ENCODE data around the gene AP1S2.

AP1S2 gene

DNA sequence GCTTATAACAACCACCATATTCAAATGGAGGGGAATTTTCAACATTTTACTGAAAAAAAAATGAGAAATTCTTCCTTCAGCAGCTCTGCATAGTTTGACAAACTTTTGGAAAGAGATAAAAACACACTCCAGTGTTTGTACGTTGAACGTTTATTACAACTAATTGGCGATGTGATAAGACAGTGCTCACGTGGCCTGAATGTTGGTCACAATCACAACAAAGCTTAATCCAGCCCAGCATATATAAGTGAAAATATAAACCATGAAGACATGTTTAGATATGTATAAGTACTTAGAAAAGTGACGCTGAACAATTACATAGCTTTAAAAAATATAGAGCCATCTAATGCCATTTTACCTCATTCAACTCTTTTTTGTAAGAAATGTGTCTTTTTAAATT lies 28.7 kb downstream of the AP1S2 start:
- H3K9me3 ChIP-seq (ENCODE audit: control insufficient read depth in 1 of 2, low read length in 2 of 2): no peaks in the 10 kb centered on the region
- H3K4me1 ChIP-seq (ENCODE audit: control insufficient read depth in 1 of 2, insufficient read depth in 2 of 2, low read length in 2 of 2): no peaks in the 10 kb centered on the region
- H3K27me3 ChIP-seq (ENCODE audit: low read depth, low read length): no peaks in the 10 kb centered on the region
- H3K36me3 ChIP-seq (ENCODE audit: control insufficient read depth in 1 of 2, insufficient read depth in 2 of 2, low read length in 2 of 2): peaks cover under 1 to 5% of the 10 kb centered on the region in 2 donors
- H3K27ac ChIP-seq (ENCODE audit: low read length): no peak overlapping the region
- no peak overlapping the region for H3K4me3 ChIP-seq (ENCODE audit: low read depth in 1 of 2, low read length in 2 of 2)

DNA sequence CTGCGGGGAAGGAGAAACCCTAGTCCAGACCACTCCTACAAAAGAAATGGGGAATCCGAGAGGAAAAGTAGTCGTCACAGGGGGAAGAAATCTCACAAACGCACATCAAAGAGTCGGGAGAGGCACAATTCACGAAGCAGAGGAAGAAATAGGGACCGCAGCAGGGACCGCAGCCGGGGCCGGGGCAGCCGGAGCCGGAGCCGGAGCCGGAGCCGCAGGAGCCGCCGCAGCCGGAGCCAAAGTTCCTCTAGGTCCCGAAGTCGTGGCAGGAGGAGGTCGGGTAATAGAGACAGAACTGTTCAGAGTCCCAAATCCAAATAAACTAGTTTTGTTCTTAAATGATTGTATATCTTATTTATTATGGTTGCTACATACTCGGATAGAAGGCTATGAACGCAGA lies 31.7 kb downstream of the AP1S2 start:
- Histone ChIP-seq H3K27ac (ENCODE audit: low read length) (no peak overlapping the region), H3K36me3 (ENCODE audit: control insufficient read depth in 1 of 2, insufficient read depth in 2 of 2, low read length in 2 of 2) (peaks cover 11 to 14% of the 10 kb centered on the region in 2 donors), H3K4me3 (ENCODE audit: low read depth in 1 of 2, low read length in 2 of 2) (no peak overlapping the region)

DNA sequence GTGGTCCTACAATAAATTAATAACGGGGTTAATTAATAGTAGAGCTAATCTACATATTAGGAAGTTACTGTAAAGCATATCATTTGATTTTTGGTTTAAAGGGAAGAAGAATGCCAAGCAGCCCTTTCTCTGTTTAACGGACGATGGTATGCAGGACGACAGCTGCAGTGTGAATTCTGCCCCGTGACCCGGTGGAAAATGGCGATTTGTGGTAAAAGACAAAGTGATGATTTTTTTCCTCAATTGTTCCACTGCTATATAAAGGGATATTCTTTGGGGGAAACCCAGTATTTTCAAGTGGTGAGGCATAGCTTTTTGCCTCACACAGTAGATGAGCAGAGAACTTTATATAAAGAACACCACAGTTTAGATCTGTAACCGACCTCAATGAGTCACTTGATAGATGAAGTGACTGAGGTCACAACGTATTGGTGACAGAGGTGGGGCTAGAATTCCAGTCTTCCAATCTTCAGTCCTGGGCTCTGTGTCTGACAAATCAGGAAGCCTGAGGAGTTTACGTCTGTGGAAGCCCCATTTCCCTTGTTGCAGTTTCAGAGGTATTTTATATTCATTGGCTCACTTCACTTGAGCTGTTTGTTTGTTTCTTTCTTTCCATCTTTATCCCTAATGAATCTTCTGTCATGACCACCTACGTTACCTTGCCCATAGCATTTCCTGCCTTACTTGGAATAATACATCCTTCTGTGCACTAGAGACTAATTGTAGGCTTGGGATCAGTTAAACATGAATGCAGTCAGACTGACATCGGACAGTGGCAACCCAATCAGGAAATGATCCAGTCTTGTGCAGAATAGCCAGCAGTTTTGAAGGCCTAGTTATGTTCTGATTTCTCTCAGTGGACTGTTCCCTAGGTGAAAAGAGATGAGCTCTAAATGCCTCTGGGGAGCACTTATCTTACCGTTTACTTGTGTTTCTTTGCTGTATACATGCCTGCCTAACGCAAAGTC lies 34.2 kb downstream of the AP1S2 start:
- Histone ChIP-seq H3K4me3 (ENCODE audit: low read depth in 1 of 2, low read length in 2 of 2) (no peak overlapping the region), H3K4me1 (ENCODE audit: control insufficient read depth in 1 of 2, insufficient read depth in 2 of 2, low read length in 2 of 2) (no peaks in the 10 kb centered on the region), H3K27ac (ENCODE audit: low read length) (no peak overlapping the region), H3K27me3 (ENCODE audit: low read depth, low read length) (no peaks in the 10 kb centered on the region), H3K9me3 (ENCODE audit: control insufficient read depth in 1 of 2, low read length in 2 of 2) (no peaks in the 10 kb centered on the region), H3K36me3 (ENCODE audit: control insufficient read depth in 1 of 2, insufficient read depth in 2 of 2, low read length in 2 of 2) (peaks cover 20 to 21% of the 10 kb centered on the region in 2 donors)

More for the DNA sequence above, 31.7 kb downstream of the AP1S2 start:
- Histone ChIP-seq H3K27me3 (ENCODE audit: low read depth, low read length) (no peaks in the 10 kb centered on the region), H3K4me1 (ENCODE audit: control insufficient read depth in 1 of 2, insufficient read depth in 2 of 2, low read length in 2 of 2) (no peaks in the 10 kb centered on the region), H3K9me3 (ENCODE audit: control insufficient read depth in 1 of 2, low read length in 2 of 2) (no peaks in the 10 kb centered on the region)

DNA sequence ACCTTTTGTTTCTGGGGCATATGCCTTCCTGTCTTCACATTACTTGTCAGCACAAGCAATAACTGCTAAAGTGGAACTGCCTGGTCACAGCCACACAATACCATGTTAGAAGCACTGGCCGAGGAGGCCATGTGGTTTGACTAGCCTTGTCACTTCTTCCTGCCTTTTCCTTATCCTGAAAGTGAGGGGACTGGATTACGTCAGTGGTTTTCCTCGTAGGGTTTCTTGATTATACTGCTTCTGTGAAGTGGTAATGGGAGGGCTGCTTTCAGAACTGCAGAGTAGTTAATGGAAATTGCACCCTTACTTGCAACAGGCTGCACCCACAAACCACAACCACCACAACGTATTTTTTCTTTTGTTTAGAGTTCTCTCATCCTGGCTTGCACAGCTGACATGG lies 37.7 kb downstream of the AP1S2 start:
- H3K9me3 ChIP-seq (ENCODE audit: control insufficient read depth in 1 of 2, low read length in 2 of 2): no peaks in the 10 kb centered on the region
- no peaks in the 10 kb centered on the region for H3K4me1 ChIP-seq (ENCODE audit: control insufficient read depth in 1 of 2, insufficient read depth in 2 of 2, low read length in 2 of 2)
- peaks cover 21 to 33% of the 10 kb centered on the region in 2 donors for H3K36me3 ChIP-seq (ENCODE audit: control insufficient read depth in 1 of 2, insufficient read depth in 2 of 2, low read length in 2 of 2)
- no peak overlapping the region for H3K27ac ChIP-seq (ENCODE audit: low read length)
- H3K4me3 ChIP-seq (ENCODE audit: low read depth in 1 of 2, low read length in 2 of 2): no peak overlapping the region
- H3K27me3 ChIP-seq (ENCODE audit: low read depth, low read length): no peaks in the 10 kb centered on the region

DNA sequence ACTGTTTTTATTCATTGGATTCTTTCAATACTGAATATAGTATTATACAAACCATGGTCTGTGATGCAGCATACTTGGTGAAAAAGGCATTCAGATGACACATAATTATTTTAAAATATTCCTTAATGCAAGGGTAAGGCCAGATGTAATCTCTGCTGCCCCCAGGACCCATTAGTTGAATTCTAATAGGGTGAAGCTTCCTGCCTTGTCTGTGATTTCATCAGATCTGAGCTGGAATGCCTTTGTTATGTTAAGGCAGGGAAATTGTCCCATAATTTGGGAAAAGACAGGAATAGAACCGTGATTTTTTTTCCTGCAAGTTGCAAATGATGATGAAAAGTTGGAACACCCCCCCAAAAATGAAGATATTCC lies 38.2 kb downstream of the AP1S2 start:
- no peak overlapping the region for H3K4me3 ChIP-seq (ENCODE audit: low read depth in 1 of 2, low read length in 2 of 2)
- H3K36me3 ChIP-seq (ENCODE audit: control insufficient read depth in 1 of 2, insufficient read depth in 2 of 2, low read length in 2 of 2): peaks cover 21 to 33% of the 10 kb centered on the region in 2 donors
- no peak overlapping the region for H3K27ac ChIP-seq (ENCODE audit: low read length)
- no peaks in the 10 kb centered on the region for H3K9me3 ChIP-seq (ENCODE audit: control insufficient read depth in 1 of 2, low read length in 2 of 2)
- no peaks in the 10 kb centered on the region for H3K4me1 ChIP-seq (ENCODE audit: control insufficient read depth in 1 of 2, insufficient read depth in 2 of 2, low read length in 2 of 2)
- H3K27me3 ChIP-seq (ENCODE audit: low read depth, low read length): no peaks in the 10 kb centered on the region

DNA sequence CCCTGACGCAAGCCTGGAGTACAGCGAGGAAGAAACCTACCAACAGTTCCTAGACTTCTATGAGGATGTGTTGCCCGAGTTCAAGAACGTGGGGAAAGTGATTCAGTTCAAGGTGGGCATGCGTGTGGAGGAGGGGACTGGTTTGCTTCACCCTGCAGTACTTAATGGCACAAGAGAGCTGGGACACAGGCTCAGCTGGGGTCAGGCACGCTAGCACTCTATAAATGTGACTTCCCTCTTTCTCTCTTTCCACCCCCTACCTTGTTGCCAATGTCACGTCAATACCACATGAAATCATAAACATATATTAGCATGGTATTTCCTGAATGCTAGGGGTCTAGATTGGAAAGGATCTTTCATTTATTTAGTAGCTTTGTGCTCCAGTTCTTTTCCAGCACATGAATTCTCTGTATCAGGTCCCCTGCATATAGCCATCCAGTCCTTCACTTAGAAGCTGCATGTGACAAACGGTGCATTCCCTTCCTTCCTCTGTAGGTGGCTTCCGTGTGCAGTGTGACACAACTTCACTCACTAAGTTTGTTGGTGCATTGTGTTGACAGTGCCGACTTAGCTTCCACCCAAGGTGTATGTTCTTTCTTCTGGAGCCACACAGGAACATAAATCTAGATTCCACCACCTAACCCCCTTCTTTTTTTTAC lies 38.7 kb downstream of the AP1S2 start:
- H3K27ac ChIP-seq (ENCODE audit: low read length): no peak overlapping the region
- no peaks in the 10 kb centered on the region for H3K9me3 ChIP-seq (ENCODE audit: control insufficient read depth in 1 of 2, low read length in 2 of 2)
- H3K36me3 ChIP-seq (ENCODE audit: control insufficient read depth in 1 of 2, insufficient read depth in 2 of 2, low read length in 2 of 2): peaks cover 21 to 32% of the 10 kb centered on the region in 2 donors
- no peaks in the 10 kb centered on the region for H3K4me1 ChIP-seq (ENCODE audit: control insufficient read depth in 1 of 2, insufficient read depth in 2 of 2, low read length in 2 of 2)
- H3K4me3 ChIP-seq (ENCODE audit: low read depth in 1 of 2, low read length in 2 of 2): no peak overlapping the region
- H3K27me3 ChIP-seq (ENCODE audit: low read depth, low read length): no peaks in the 10 kb centered on the region

DNA sequence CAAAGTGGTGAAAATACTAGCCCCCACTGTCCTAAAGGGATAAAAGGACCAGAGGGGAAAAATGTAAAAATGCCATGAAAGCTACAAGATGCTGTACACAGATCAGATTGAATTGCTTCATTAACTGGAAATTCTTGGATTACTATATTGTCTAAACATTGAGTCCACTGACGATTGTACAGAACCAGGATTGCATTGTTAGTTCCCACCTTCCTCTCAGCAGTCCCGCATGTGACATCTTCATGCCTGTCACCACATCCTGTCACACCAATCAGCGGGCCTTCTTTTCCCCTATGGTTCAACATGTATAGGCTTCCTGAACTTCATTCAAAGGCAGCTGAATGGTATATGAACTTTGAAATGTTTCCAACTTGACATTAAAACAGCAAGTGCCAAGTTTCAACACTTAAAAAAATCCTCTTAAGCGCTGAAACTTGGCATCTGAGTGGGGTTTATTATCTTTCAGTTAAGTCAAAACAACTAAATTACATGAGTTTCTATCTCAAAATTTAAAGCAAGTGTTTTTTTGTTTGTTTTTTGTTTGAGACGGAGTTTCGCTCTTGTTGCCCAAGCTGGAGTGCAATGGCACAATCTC lies 39.7 kb downstream of the AP1S2 start:
- H3K27ac ChIP-seq (ENCODE audit: low read length): no peak overlapping the region
- H3K9me3 ChIP-seq (ENCODE audit: control insufficient read depth in 1 of 2, low read length in 2 of 2): no peaks in the 10 kb centered on the region
- H3K4me3 ChIP-seq (ENCODE audit: low read depth in 1 of 2, low read length in 2 of 2): no peak overlapping the region
- H3K27me3 ChIP-seq (ENCODE audit: low read depth, low read length): no peaks in the 10 kb centered on the region
- no peaks in the 10 kb centered on the region for H3K4me1 ChIP-seq (ENCODE audit: control insufficient read depth in 1 of 2, insufficient read depth in 2 of 2, low read length in 2 of 2)
- H3K36me3 ChIP-seq (ENCODE audit: control insufficient read depth in 1 of 2, insufficient read depth in 2 of 2, low read length in 2 of 2): peaks cover 16 to 25% of the 10 kb centered on the region in 2 donors

DNA sequence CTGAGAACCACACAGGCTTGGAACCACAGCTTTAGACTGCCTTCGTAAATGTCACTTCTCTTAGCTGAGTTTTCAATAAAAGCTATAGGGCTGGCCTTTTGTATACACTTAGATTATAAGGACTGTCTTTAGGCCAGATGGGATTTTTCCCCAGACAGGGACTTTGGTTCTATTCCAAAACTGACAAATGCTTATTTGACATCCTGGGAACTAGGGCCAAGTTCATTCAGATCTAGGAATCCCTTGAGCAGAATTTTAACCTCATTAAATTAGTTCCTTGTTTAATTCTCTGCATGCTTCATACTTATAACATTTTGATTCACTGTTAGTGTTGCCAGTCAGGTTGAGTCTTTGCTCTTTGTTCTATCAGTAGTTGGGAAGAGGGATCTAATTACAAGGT lies 41.2 kb downstream of the AP1S2 start:
- Histone ChIP-seq H3K27me3 (ENCODE audit: low read depth, low read length) (no peaks in the 10 kb centered on the region), H3K4me3 (ENCODE audit: low read depth in 1 of 2, low read length in 2 of 2) (no peak overlapping the region), H3K4me1 (ENCODE audit: control insufficient read depth in 1 of 2, insufficient read depth in 2 of 2, low read length in 2 of 2) (no peaks in the 10 kb centered on the region), H3K36me3 (ENCODE audit: control insufficient read depth in 1 of 2, insufficient read depth in 2 of 2, low read length in 2 of 2) (peaks cover 18 to 32% of the 10 kb centered on the region in 2 donors), H3K27ac (ENCODE audit: low read length) (no peak overlapping the region), H3K9me3 (ENCODE audit: control insufficient read depth in 1 of 2, low read length in 2 of 2) (no peaks in the 10 kb centered on the region)

DNA sequence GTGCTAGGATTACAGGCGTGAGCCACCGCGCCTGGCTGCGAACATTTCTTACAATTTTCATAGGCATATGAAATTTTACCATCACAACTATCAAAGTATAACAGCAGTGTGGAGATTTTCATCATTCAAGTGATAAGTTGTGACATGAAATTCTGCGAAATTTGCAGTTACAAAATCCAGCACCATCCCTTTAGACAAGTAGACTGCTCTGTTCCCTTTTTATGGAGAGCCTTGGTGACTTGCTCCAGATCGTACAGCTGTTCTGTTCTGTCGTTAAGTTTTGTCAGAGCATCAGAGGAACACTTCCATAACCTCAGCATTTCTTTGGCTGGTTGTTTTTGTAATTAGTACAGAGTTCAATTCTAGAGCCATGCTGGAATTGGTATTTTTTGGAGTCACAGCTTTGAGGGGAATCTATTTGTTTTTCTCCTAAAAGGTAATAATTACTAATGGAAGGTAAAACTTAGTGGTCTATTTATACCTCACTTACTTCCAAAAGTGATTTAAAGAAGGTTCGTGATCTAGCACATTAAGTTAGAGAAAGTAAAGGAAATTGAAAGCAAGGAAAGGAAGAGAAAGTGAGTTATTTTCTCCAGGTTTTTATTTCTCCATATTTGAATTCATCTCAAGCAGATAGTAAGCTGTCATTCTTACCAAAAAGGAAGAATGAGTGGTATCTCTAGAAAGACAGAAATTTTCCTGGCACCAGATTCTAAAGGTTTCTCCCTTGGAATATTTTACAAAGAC lies 42.2 kb downstream of the AP1S2 start:
- H3K4me3 ChIP-seq (ENCODE audit: low read depth in 1 of 2, low read length in 2 of 2): no peak overlapping the region
- H3K27me3 ChIP-seq (ENCODE audit: low read depth, low read length): no peaks in the 10 kb centered on the region
- H3K4me1 ChIP-seq (ENCODE audit: control insufficient read depth in 1 of 2, insufficient read depth in 2 of 2, low read length in 2 of 2): no peaks in the 10 kb centered on the region
- H3K36me3 ChIP-seq (ENCODE audit: control insufficient read depth in 1 of 2, insufficient read depth in 2 of 2, low read length in 2 of 2): peaks cover 18 to 37% of the 10 kb centered on the region in 2 donors
- H3K27ac ChIP-seq (ENCODE audit: low read length): no peak overlapping the region
- H3K9me3 ChIP-seq (ENCODE audit: control insufficient read depth in 1 of 2, low read length in 2 of 2): no peaks in the 10 kb centered on the region

DNA sequence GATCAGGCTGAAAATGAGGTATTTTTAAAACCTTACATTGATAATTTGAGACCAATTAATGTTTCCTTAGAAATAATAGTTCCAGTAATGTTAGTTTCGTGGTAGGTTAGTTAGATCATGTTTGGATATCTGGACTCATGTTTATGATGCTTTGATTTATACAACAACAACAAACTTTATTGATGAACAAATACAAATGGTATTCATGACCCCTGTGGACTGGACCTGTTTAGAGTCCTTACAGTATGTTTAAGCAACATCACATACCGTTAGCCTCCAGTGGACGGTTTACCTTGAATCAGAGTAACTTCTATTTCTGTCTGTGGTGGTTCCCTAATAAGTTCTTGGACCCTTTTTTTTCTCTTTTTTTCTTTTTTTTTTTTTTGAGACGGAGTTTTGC lies 46.4 kb downstream of the AP1S2 start:
- Histone ChIP-seq H3K4me1 (ENCODE audit: control insufficient read depth in 1 of 2, insufficient read depth in 2 of 2, low read length in 2 of 2) (no peaks in the 10 kb centered on the region), H3K4me3 (ENCODE audit: low read depth in 1 of 2, low read length in 2 of 2) (no peak overlapping the region), H3K36me3 (ENCODE audit: control insufficient read depth in 1 of 2, insufficient read depth in 2 of 2, low read length in 2 of 2) (peaks cover 17 to 32% of the 10 kb centered on the region in 2 donors), H3K27ac (ENCODE audit: low read length) (no peak overlapping the region), H3K9me3 (ENCODE audit: control insufficient read depth in 1 of 2, low read length in 2 of 2) (no peaks in the 10 kb centered on the region), H3K27me3 (ENCODE audit: low read depth, low read length) (no peaks in the 10 kb centered on the region)

DNA sequence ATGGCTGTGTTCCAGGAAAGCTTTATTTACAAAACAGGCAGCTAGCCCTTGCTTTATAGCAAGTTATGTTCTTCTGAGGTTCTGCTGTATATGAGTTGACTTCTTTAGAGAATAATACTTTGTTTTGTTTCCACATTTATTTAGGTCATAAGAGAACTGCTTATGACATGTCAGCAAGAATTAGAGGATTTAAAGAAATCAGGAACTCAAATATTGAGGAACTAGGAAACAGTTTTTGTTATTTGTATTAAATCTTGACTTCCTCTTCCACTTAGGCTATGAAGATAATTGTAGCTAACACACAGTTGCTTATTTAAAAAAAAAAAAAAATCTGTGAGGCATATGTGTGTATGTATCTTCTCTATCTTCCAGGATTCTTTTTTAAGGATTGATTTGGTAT lies 50.0 kb downstream of the AP1S2 start:
- H3K9me3 ChIP-seq (ENCODE audit: control insufficient read depth in 1 of 2, low read length in 2 of 2): no peaks in the 10 kb centered on the region
- peaks cover 6 to 13% of the 10 kb centered on the region in 2 donors for H3K36me3 ChIP-seq (ENCODE audit: control insufficient read depth in 1 of 2, insufficient read depth in 2 of 2, low read length in 2 of 2)
- H3K27ac ChIP-seq (ENCODE audit: low read length): no peak overlapping the region
- H3K27me3 ChIP-seq (ENCODE audit: low read depth, low read length): no peaks in the 10 kb centered on the region
- no peak overlapping the region for H3K4me3 ChIP-seq (ENCODE audit: low read depth in 1 of 2, low read length in 2 of 2)
- no peaks in the 10 kb centered on the region for H3K4me1 ChIP-seq (ENCODE audit: control insufficient read depth in 1 of 2, insufficient read depth in 2 of 2, low read length in 2 of 2)

All from muscle layer of duodenum (tissue), 2 donors.